Measurements from ENCODE around the gene MLLT1.

DNA sequence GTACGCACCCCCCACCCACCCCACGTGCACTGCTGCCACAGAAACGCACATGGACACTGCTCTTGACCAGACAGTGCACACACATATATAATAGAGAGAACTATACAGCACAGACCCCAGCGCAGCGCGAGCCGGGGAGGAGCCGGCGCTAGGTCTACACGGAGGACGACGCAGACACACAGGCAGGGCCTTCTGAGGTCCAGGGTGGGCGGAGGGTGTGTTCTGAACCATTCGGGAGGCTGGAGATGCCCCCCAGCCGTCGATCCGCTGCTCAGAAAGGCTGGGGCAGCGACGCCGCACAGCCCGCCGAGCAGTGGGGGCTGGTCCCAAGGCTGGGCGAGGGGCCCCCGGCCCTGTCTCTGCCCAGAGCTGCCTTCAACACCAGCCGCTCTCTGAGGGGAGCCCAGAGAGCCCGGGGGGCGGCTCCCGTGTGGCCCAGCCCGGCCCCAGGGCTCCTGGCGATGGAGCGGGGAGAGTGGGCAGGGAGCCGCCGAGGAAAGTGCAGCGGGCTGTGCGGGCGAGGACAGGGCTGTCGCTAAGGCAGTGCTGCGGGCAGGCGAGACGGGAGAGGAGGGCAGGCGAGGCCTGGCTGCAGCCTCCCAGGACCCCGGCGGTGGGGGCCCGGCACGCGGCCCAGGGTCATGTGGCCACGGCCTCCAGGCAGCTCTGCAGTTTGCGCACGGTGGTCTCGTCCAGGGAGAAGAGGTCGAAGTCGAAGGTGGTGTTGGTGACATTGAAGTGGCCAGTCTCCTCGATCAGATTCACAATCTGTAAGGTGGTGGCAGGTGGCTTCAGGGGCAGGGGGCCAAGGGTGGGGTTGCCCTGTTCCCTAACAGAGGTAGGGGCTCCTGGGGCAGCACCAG, 67.1 kb downstream of the MLLT1 start:
- TF ChIP-seq, protein P1, sequence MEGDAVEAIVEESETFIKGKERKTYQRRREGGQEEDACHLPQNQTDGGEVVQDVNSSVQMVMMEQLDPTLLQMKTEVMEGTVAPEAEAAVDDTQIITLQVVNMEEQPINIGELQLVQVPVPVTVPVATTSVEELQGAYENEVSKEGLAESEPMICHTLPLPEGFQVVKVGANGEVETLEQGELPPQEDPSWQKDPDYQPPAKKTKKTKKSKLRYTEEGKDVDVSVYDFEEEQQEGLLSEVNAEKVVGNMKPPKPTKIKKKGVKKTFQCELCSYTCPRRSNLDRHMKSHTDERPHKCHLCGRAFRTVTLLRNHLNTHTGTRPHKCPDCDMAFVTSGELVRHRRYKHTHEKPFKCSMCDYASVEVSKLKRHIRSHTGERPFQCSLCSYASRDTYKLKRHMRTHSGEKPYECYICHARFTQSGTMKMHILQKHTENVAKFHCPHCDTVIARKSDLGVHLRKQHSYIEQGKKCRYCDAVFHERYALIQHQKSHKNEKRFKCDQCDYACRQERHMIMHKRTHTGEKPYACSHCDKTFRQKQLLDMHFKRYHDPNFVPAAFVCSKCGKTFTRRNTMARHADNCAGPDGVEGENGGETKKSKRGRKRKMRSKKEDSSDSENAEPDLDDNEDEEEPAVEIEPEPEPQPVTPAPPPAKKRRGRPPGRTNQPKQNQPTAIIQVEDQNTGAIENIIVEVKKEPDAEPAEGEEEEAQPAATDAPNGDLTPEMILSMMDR (IDR thresholded peaks at IDR 0.05 in 8 of 11, conservative IDR thresholded peaks at IDR 0.05 in 3 of 11) = no peak
- no peak for TF ChIP-seq POLR2A (IDR thresholded peaks at IDR 0.05)
